ENCODE measurements around the gene MRS2.

DNA sequence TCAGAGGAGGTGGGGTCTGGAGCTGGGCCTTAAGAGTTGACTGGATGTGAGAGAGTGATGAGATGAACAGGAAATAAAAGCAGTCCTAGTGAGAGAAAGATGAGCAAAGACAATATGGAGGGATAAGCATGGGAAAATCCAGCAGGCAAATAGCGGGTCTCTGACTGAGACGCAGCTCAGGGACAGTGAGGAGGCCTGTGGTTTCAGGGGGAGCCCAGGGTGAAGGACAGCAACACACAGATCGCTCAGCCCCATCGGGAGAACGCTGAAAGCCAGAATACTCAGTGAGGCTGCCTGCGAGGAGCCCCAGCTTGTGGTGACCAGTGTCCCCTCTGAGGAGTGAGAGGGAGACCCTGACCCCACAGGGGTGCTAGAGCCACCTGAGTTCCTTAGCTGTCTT lies 28.1 kb upstream of the MRS2 start:
- TF ChIP-seq, protein P1, sequence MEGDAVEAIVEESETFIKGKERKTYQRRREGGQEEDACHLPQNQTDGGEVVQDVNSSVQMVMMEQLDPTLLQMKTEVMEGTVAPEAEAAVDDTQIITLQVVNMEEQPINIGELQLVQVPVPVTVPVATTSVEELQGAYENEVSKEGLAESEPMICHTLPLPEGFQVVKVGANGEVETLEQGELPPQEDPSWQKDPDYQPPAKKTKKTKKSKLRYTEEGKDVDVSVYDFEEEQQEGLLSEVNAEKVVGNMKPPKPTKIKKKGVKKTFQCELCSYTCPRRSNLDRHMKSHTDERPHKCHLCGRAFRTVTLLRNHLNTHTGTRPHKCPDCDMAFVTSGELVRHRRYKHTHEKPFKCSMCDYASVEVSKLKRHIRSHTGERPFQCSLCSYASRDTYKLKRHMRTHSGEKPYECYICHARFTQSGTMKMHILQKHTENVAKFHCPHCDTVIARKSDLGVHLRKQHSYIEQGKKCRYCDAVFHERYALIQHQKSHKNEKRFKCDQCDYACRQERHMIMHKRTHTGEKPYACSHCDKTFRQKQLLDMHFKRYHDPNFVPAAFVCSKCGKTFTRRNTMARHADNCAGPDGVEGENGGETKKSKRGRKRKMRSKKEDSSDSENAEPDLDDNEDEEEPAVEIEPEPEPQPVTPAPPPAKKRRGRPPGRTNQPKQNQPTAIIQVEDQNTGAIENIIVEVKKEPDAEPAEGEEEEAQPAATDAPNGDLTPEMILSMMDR (IDR thresholded peaks at IDR 0.05): no peak
- TF ChIP-seq POLR2AphosphoS5 (IDR thresholded peaks at IDR 0.05): no peak
- no peak for TF ChIP-seq POLR2A (IDR thresholded peaks at IDR 0.05)
- no peak for TF ChIP-seq EP300 (IDR thresholded peaks at IDR 0.05)
